Measurements from ENCODE around the gene TNFRSF4. TPM values are rescaled to one million over a fixed set of nuclear protein-coding genes. Genes with fewer than 3 reads are reported as not detected.

The TNFRSF4 gene
- total and polyA plus RNA-seq, 2 of the 8 experiments (the other 6 are each of a cell fraction or from before 2014, with no cell fraction given), result 0.06 TPM; not detected in 1

- Histone ChIP-seq H2BK15ac (ENCODE audit: low read length) (no peak overlapping the region), H3K79me1 (ENCODE audit: low read depth, low read length) (no peaks in the 10 kb centered on the region), H3K36me3 (ENCODE audit: control insufficient read depth in 2 of 4, insufficient read depth in 4 of 4, low read length in 3 of 4) (no peaks in the 10 kb centered on the region), H3K27me3 (replicated peaks in 1 of 4; ENCODE audit: control insufficient read depth in 3 of 4, extremely low read depth in 1 of 4, insufficient read depth in 3 of 4, low read length in 3 of 4) (no peaks in the 10 kb centered on the region), H3K27ac (ENCODE audit: low read depth, low read length) (no peak overlapping the region), H3K56ac (replicated peaks; ENCODE audit: insufficient read length, low read depth, low read length) (no peak overlapping the region), H2BK12ac (ENCODE audit: low read depth, low read length) (no peak overlapping the region), H3K4ac (replicated peaks; ENCODE audit: insufficient read length, low read depth, low read length) (no peak overlapping the region), H3K4me1 (replicated peaks in 1 of 4; ENCODE audit: control insufficient read depth in 3 of 4, insufficient read depth in 4 of 4, low read length in 3 of 4) (no peaks in the 10 kb centered on the region; a peak in 1 of 7 replicates), H3K9me3 (ENCODE audit: insufficient read depth in 2 of 2, low read depth in 1 of 2, low read length in 1 of 2) (0 out of 4 replicates have a peak, but pooled peaks cover 0 to 2% of the 10 kb centered on the region in 2 experiments), H4K5ac (ENCODE audit: insufficient read length, low read depth, low read length) (no peak overlapping the region), H2BK20ac (ENCODE audit: low read length) (no peak overlapping the region), H2BK120ac (replicated peaks; ENCODE audit: low read depth, low read length) (no peak overlapping the region), H2AFZ (ENCODE audit: low read length) (no peak overlapping the region), H2AK5ac (ENCODE audit: low read depth, low read length) (no peak overlapping the region), H3K14ac (ENCODE audit: insufficient read length) (no peak overlapping the region), H4K20me1 (replicated peaks in 1 of 2; ENCODE audit: control insufficient read depth in 1 of 2, insufficient read depth in 2 of 2, low read length in 2 of 2) (peaks cover 0 to 3% of the 10 kb centered on the region in 2 experiments), H2BK5ac (ENCODE audit: low read depth, low read length) (no peak overlapping the region), H3K4me3 (ENCODE audit: extremely low read depth in 1 of 4, insufficient read depth in 2 of 4, low read depth in 3 of 4, low read length in 4 of 4) (no peak overlapping the region), H3K9ac (replicated peaks in 1 of 4; ENCODE audit: extremely low read depth in 1 of 4, low read depth in 3 of 4, low read length in 3 of 4) (no peak overlapping the region), H3K4me2 (ENCODE audit: insufficient read depth in 1 of 2, low read depth in 2 of 2, low read length in 2 of 2) (no peak overlapping the region), H4K8ac (ENCODE audit: extremely low read depth, insufficient read depth, low read length) (peak overlapping the region; percentile 89; the same call in 1 of the 2 replicates), H3K18ac (ENCODE audit: extremely low read depth, low read length) (no peak overlapping the region), H3K23me2 (ENCODE audit: low read depth, low read length) (no peaks in the 10 kb centered on the region), H4K91ac (replicated peaks; ENCODE audit: insufficient read length, low read length) (no peak overlapping the region), H3K23ac (ENCODE audit: insufficient read length) (no peak overlapping the region), H3K79me2 (ENCODE audit: control insufficient read depth in 1 of 2, insufficient read depth in 2 of 2, low read length in 2 of 2) (no peaks in the 10 kb centered on the region)
- DNase-seq (ENCODE audit: low read depth in 1 of 2, low spot score in 2 of 2) (peak in 1 of 2 experiments; percentile 45), FAIRE-seq (no peak)
- ChIA-PET CTCF (ENCODE audit: partially characterized antibody) (interaction anchor here (1.1 kb wide), 1 partner anchor 207 kb away, joined by 3 read pairs; no protein-coding TSS in a partner anchor), POLR2A (ENCODE audit: partially characterized antibody) (no interaction called here)
- 96% methylated on average over 19 of the region's 21 CpGs; no CpG with 5 or more reads in 1 of the 2 experiments for WGBS, 2 experiments (ENCODE audit: extremely low coverage in 1 of 2, insufficient coverage in 1 of 2, insufficient read length in 1 of 2, insufficient replicate concordance in 2 of 2, low coverage in 1 of 2, low lambda C conversion rate in 2 of 2, missing lambda C conversion rate in 1 of 2)
- TF ChIP-seq BRCA1 (IDR thresholded peaks at IDR 0.05; ENCODE audit: low read depth, low read length) (no peak), SP1 (IDR thresholded peaks at IDR 0.05; ENCODE audit: low read depth, low read length) (no peak), SIN3A (conservative IDR thresholded peaks at IDR 0.05 in 1 of 2, IDR thresholded peaks at IDR 0.05 in 1 of 2; ENCODE audit: low read depth in 1 of 2, low read length in 2 of 2) (no peak), CHD2 (IDR thresholded peaks at IDR 0.05; ENCODE audit: low read length) (no peak), ATF3 (IDR thresholded peaks at IDR 0.05; ENCODE audit: insufficient read depth, low read depth, low read length) (no peak), CTCF (IDR thresholded peaks at IDR 0.05; ENCODE audit: control extremely low read depth in 1 of 3, insufficient read depth in 1 of 3, low read depth in 1 of 3, low read length in 3 of 3) (no peak), RAD21 (IDR thresholded peaks at IDR 0.05 in 1 of 2, conservative IDR thresholded peaks at IDR 0.05 in 1 of 2; ENCODE audit: low read depth in 2 of 2, low read length in 2 of 2) (no peak), CBX5 (IDR thresholded peaks at IDR 0.05; ENCODE audit: low read depth, low read length) (no peak), KDM1A (IDR thresholded peaks at IDR 0.05; ENCODE audit: borderline replicate concordance, low read length) (no peak), NRF1 (IDR thresholded peaks at IDR 0.05; ENCODE audit: low read depth, low read length) (no peak)
Measured at GRCh38 chr1:1183221-1183747, 30.7 kb downstream of the TNFRSF4 start.
